MM.1S (cell line): ENCODE results near the gene PYCR2.
"Not testable (repeated sequence)": the region's sequence is repeated elsewhere in the genome, so short reads cannot be mapped to it uniquely, and the experiment has no call there.

Experiments used
- DNase-seq: peaks from one replicate; pipeline ENCODE4 v3.0.0-alpha.2; 2015
- H2AFZ ChIP-seq: fragments of 300-600 bp; sonication (generic); 2 replicates; pipeline ENCODE4 v1.6.0; 2016; ENCODE audit warnings: antibody characterized with exemption, low read length
- H3F3A ChIP-seq: fragments of 300-600 bp; sonication (generic); 2 replicates; pipeline ENCODE4 v1.6.1; 2016; ENCODE audit warnings: mild to moderate bottlenecking, antibody characterized with exemption, low read length, moderate library complexity, mixed read lengths; ENCODE audit not compliant: insufficient read depth
- H3K27ac ChIP-seq: fragments of 300-600 bp; sonication (generic); 2 replicates; pipeline ENCODE4 v1.5.1; 2016; ENCODE audit warnings: mild to moderate bottlenecking, low read length
- H3K27me3 ChIP-seq: fragments of 300-600 bp; sonication (generic); replicated peaks from 2 replicates; pipeline ENCODE4 v1.6.0; 2016; ENCODE audit warnings: low read length; ENCODE audit not compliant: insufficient read depth
- H3K36me3 ChIP-seq: fragments of 300-600 bp; sonication (generic); replicated peaks from 2 replicates; pipeline ENCODE4 v1.6.1; 2016; ENCODE audit warnings: mild to moderate bottlenecking, low read length, mixed read lengths; ENCODE audit not compliant: insufficient read depth
- H3K4me1 ChIP-seq: fragments of 300-600 bp; sonication (generic); 2 replicates; pipeline ENCODE4 v1.6.1; 2016; ENCODE audit warnings: low read length, mixed read lengths
- H3K4me2 ChIP-seq: fragments of 300-600 bp; sonication (generic); 2 replicates; pipeline ENCODE4 v1.6.0; 2016; ENCODE audit warnings: low read depth, low read length
- H3K4me3 ChIP-seq: fragments of 300-600 bp; sonication (generic); 2 replicates; pipeline ENCODE4 v1.5.1; 2016; ENCODE audit warnings: low read length, mixed read lengths
- H3K79me2 ChIP-seq: fragments of 300-600 bp; sonication (generic); 2 replicates; pipeline ENCODE4 v1.6.1; 2016; ENCODE audit warnings: mixed run types, low read length, mixed read lengths
- H3K9ac ChIP-seq: fragments of 300-600 bp; sonication (generic); 2 replicates; pipeline ENCODE4 v1.6.1; 2016; ENCODE audit warnings: low read length, mixed read lengths
- H3K9me2 ChIP-seq: fragments of 300-600 bp; sonication (generic); replicated peaks from 2 replicates; pipeline ENCODE4 v1.6.1; 2016; ENCODE audit warnings: mild to moderate bottlenecking, low read length, mixed read lengths; ENCODE audit not compliant: insufficient read depth
- H3K9me3 ChIP-seq: fragments of 300-600 bp; sonication (generic); replicated peaks from 2 replicates; pipeline ENCODE4 v1.6.1; 2016; ENCODE audit warnings: mild to moderate bottlenecking, low read length, mixed read lengths; ENCODE audit not compliant: insufficient read depth
- H4K20me1 ChIP-seq: fragments of 300-600 bp; sonication (generic); 2 replicates; pipeline ENCODE4 v1.6.1; 2016; ENCODE audit warnings: mild to moderate bottlenecking, low read length, moderate library complexity, mixed read lengths; ENCODE audit not compliant: insufficient read depth
- CTCF ChIP-seq: fragments of 300-600 bp; sonication (generic); IDR thresholded peaks from 2 replicates; pipeline ENCODE4 v1.5.1; 2016; ENCODE audit warnings: antibody characterized with exemption, low read length, mixed read lengths
- EZH2 ChIP-seq: fragments of 300-600 bp; sonication (generic); optimal IDR thresholded peaks from 2 replicates; pipeline ENCODE3; 2017; ENCODE audit warnings: low read depth, mild to moderate bottlenecking, antibody characterized with exemption, low read length, mixed read lengths
- EZH2phosphoT487 ChIP-seq: fragments of 300-600 bp; sonication (generic); IDR thresholded peaks from 2 replicates; pipeline ENCODE4 v1.6.1; 2018; ENCODE audit warnings: antibody characterized with exemption, low read length

The PYCR2 gene

GRCh38 chr1:225936523-225936922, 12.5 kb upstream of the PYCR2 start:
- no peak overlapping the region for H3K4me3 ChIP-seq
- H3K27ac ChIP-seq = peak overlapping the region; percentile 18; the same call in 1 of the 2 replicates
- no peak for DNase-seq
- TF ChIP-seq EZH2 (no peak), EZH2phosphoT487 (no peak), CTCF (no peak)
- H3K9ac ChIP-seq = no peak overlapping the region
- no peaks in the 10 kb centered on the region for H3K27me3 ChIP-seq
- peaks cover 22% of the 10 kb centered on the region for H3F3A ChIP-seq
- no peaks in the 10 kb centered on the region for H3K9me3 ChIP-seq
- peaks cover 30% of the 10 kb centered on the region for H3K4me1 ChIP-seq
- no peaks in the 10 kb centered on the region for H3K9me2 ChIP-seq
- H4K20me1 ChIP-seq = no peaks in the 10 kb centered on the region
- H3K79me2 ChIP-seq = peaks cover 10% of the 10 kb centered on the region
- no peak overlapping the region for H3K4me2 ChIP-seq
- no peaks in the 10 kb centered on the region for H3K36me3 ChIP-seq
- H2AFZ ChIP-seq = no peak overlapping the region; the same call in 1 of the 2 replicates

GRCh38 chr1:225936086-225936485, 12.0 kb upstream of the PYCR2 start:
- H4K20me1 ChIP-seq, DNase-seq, H3K9me3 ChIP-seq, H3K27ac ChIP-seq, H3K9me2 ChIP-seq, H3K4me2 ChIP-seq, H3K4me3 ChIP-seq, H3K36me3 ChIP-seq, H3K9ac ChIP-seq, H3K27me3 ChIP-seq, H2AFZ ChIP-seq: not testable (repeated sequence)
- H3F3A ChIP-seq = peaks cover 18% of the 10 kb centered on the region
- peaks cover 25% of the 10 kb centered on the region for H3K4me1 ChIP-seq
- H3K79me2 ChIP-seq = peaks cover 10% of the 10 kb centered on the region

- Histone ChIP-seq H3F3A (peaks cover 10% of the 10 kb centered on the region; the same call in 1 of the 2 replicates), H3K4me1 (peaks cover 13% of the 10 kb centered on the region), H3K4me2 (no peak overlapping the region), H3K79me2 (no peaks in the 10 kb centered on the region; the same call in 1 of the 2 replicates), H3K9me2 (no peaks in the 10 kb centered on the region), H3K4me3 (no peak overlapping the region), H4K20me1 (no peaks in the 10 kb centered on the region), H3K27me3 (no peaks in the 10 kb centered on the region), H3K9ac (no peak overlapping the region), H2AFZ (no peak overlapping the region), H3K27ac (no peak overlapping the region), H3K36me3 (no peaks in the 10 kb centered on the region), H3K9me3 (no peaks in the 10 kb centered on the region)
- TF ChIP-seq EZH2phosphoT487 (no peak), EZH2 (no peak), CTCF (no peak)
- no peak for DNase-seq
Observed at GRCh38 chr1:225934711-225935110, 10.7 kb upstream of the PYCR2 start.

- Histone ChIP-seq H3K36me3 (no peaks in the 10 kb centered on the region), H3K27ac (no peak overlapping the region), H3K79me2 (no peaks in the 10 kb centered on the region), H3K27me3 (no peaks in the 10 kb centered on the region), H4K20me1 (no peaks in the 10 kb centered on the region), H2AFZ (no peak overlapping the region), H3K4me3 (no peak overlapping the region), H3K9ac (no peak overlapping the region), H3K4me1 (peaks cover 13% of the 10 kb centered on the region), H3F3A (peaks cover 10% of the 10 kb centered on the region; the same call in 1 of the 2 replicates), H3K9me3 (no peaks in the 10 kb centered on the region), H3K4me2 (no peak overlapping the region), H3K9me2 (no peaks in the 10 kb centered on the region)
- no peak for TF ChIP-seq EZH2phosphoT487
- TF ChIP-seq CTCF = no peak
- TF ChIP-seq EZH2 = no peak
- DNase-seq = no peak
Observed at GRCh38 chr1:225933072-225933471, 9.0 kb upstream of the PYCR2 start.
